Ovary (tissue), 9 donors: ENCODE results near the gene STMN1. TPM values are rescaled to one million over a fixed set of nuclear protein-coding genes. Genes with fewer than 3 reads are reported as not detected.
A peak's percentile ranks its signal among the peaks of the same experiment; 100 is the strongest.

Experiments used
- DNase-seq, 5 donors: peaks; one replicate each; pipeline ENCODE4 v3.0.0-alpha.2; 2019 to 2020
- H3K27ac ChIP-seq, 2 donors: fragments of 200-600 bp; one replicate each; pipeline versions ENCODE4 v1.5.1 to v1.8.0; 2019 to 2022
- H3K27me3 ChIP-seq: fragments of 200-600 bp; one replicate; pipeline ENCODE4 v1.8.0; 2022
- H3K36me3 ChIP-seq: fragments of 200-600 bp; sonication (generic); one replicate; pipeline ENCODE4 v1.5.1; 2019
- H3K4me1 ChIP-seq: one replicate; pipeline ENCODE4 v1.8.1; 2013; ENCODE audit warnings: mild to moderate bottlenecking, moderate library complexity; ENCODE audit not compliant: insufficient read depth
- H3K4me3 ChIP-seq: fragments of 200-600 bp; sonication (generic); one replicate; pipeline ENCODE4 v1.5.1; 2017
- H3K9me3 ChIP-seq, 2 donors: fragments of 200-600 bp in 1 of 2; sonication (generic) in 1 of 2; one replicate each; pipeline versions ENCODE4 v1.5.1 to v1.8.1; 2013 to 2019; ENCODE audit warnings: mild to moderate bottlenecking in 1 of 2, moderate library complexity in 1 of 2
- EP300 ChIP-seq: sonication (generic); formaldehyde crosslinking; IDR thresholded peaks from one replicate; pipeline ENCODE4 v1.6.1; 2017; ENCODE audit warnings: antibody characterized with exemption
- POLR2A ChIP-seq: fragments of 450-650 bp; IDR thresholded peaks from one replicate; pipeline ENCODE4 v1.6.1; 2017; ENCODE audit warnings: antibody characterized with exemption, mild to moderate bottlenecking, moderate library complexity
- WGBS, 3 donors: extraction: QIAGEN DNeasy Blood & Tissue Kit in 1 of 3; methylation state at CpG; one replicate each; pipeline versions ENCODE4 v1.1.5 to v1.1.7; 2013 to 2017; 5-methylcytosine and 5-hydroxymethylcytosine counted together
- intact Hi-C, 4 donors: fragments of 100-400 bp; cut with DNase I; formaldehyde crosslinking; loops; one replicate each; pipeline versions ENCODE4 v1.11.0 to v1.15.1; 2022 to 2023
- polyA plus RNA-seq, 2 donors: library from polyadenylated mRNA; stranded (reverse); fragments of 200-250 nt in 1 of 2; fragments of 350-450 nt in 1 of 2; fragmentation: Illumina TruSeq in 1 of 2; extraction: RNeasy Lipid Tissue Mini Kit (QIAGEN cat#74804) in 1 of 2; gene quantifications; one replicate each; pipeline ENCODE4 v1.2.3, GENCODE V29; 2013 to 2014
- total RNA-seq, 7 donors: library from RNA; depleted of rRNA in 2 of 7; stranded (reverse); fragments of >200 nt in 2 of 7; fragmentation: NEBNext Ultra II Directional in 3 of 7; extraction: Animal tissue kit (Norgen Biotek cat#: 25700) in 3 of 7; gene quantifications; one replicate each; pipeline versions ENCODE4 v1.1.0 to v1.2.4, GENCODE V29; 2016 to 2023
- TF ChIP-seq, protein P1 (sequence below), 3 donors: fragments of 450-650 bp in 2 of 3; fragments of 200-600 bp in 1 of 3; IDR thresholded peaks; one replicate each; pipeline versions ENCODE4 v1.5.1 to v1.8.0; 2016 to 2022; ENCODE audit warnings: antibody characterized with exemption in 3 of 3, mild to moderate bottlenecking in 1 of 3
- donor health status: DM: no; HTN: no; CAD: no; lungs with moderate emphysema.
- donor health status: DM: no; HTN: no; CAD: no.
- donor health status: Bipolar disorder and iron deficiency.
- donor health status: DM: yes; HTN: yes; CAD: no.
- donor health status: DM: no; HTN: no; CAD: no.
- donor health status: DM: yes; HTN: yes; CAD: no.

The STMN1 gene
- total and polyA plus RNA-seq, 9 donors, result 59.3 to 271 (median 142) TPM

DNA sequence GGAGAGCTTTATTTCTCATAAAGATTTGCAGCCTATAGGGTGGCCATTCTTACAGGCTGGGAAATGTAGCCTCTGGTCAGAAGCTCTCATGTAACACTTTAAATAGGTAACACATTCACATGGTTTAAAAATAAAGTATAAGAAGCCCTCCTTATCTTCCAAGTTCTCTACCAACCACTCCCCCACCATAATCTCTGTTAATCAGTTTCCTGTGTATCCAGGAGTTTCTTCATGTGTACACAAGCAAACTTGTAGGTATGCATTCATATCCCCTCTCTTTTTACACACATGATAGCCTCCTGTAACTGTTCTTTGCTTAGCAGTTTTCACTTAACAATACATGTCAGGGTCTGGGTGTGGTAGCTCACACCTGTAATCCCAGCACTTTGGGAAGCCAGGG lies 4.9 kb upstream of the STMN1 start:
- intact Hi-C loops, result no loop called here
- no peak for DNase-seq
- Histone ChIP-seq H3K4me1 (no peaks in the 10 kb centered on the region), H3K9me3 (no peaks in the 10 kb centered on the region), H3K4me3 (no peak overlapping the region), H3K27ac (no peak overlapping the region), H3K36me3 (no peaks in the 10 kb centered on the region), H3K27me3 (no peaks in the 10 kb centered on the region)
- TF ChIP-seq, protein P1, sequence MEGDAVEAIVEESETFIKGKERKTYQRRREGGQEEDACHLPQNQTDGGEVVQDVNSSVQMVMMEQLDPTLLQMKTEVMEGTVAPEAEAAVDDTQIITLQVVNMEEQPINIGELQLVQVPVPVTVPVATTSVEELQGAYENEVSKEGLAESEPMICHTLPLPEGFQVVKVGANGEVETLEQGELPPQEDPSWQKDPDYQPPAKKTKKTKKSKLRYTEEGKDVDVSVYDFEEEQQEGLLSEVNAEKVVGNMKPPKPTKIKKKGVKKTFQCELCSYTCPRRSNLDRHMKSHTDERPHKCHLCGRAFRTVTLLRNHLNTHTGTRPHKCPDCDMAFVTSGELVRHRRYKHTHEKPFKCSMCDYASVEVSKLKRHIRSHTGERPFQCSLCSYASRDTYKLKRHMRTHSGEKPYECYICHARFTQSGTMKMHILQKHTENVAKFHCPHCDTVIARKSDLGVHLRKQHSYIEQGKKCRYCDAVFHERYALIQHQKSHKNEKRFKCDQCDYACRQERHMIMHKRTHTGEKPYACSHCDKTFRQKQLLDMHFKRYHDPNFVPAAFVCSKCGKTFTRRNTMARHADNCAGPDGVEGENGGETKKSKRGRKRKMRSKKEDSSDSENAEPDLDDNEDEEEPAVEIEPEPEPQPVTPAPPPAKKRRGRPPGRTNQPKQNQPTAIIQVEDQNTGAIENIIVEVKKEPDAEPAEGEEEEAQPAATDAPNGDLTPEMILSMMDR (IDR thresholded peaks at IDR 0.05), result no peak
- TF ChIP-seq POLR2A (no peak), EP300 (no peak)

DNA sequence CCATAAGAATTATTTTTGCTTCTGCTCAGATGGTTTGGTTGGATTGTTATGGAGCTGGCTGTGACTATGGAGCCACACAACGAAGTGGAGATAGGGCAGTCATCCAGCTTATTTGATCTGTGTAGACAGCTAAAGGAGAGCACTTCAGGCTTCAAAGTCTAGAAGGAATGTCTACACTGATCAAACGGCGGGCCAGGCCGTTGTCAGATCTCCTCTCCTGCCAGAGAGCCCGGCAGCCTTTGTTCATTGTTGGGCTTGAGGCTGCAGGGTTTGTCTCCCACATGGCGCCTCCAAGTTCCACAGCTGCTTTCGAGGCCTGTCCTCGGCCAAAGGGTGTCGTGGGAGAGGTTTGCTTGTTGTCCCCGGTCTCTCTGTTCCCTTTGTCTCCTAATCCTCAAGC lies 2.8 kb upstream of the STMN1 start:
- H3K27ac ChIP-seq, result no peak overlapping the region
- H3K4me3 ChIP-seq, result no peak overlapping the region
- no peaks in the 10 kb centered on the region for H3K36me3 ChIP-seq
- 55 to 59% (median 58%) methylated on average over 10 of the region's 10 CpGs for WGBS, 3 donors
- TF ChIP-seq, protein P1 (IDR thresholded peaks at IDR 0.05), result no peak
- no peak for TF ChIP-seq POLR2A
- TF ChIP-seq EP300, result no peak
- H3K27me3 ChIP-seq, result no peaks in the 10 kb centered on the region
- no peaks in the 10 kb centered on the region for H3K9me3 ChIP-seq
- DNase-seq, result no peak
- H3K4me1 ChIP-seq, result no peaks in the 10 kb centered on the region
- intact Hi-C loops, result loop anchor here in 1 of 4 donors (5.0 kb wide), 1 partner anchor 88 kb away; the partner anchor contains the start of gene PAFAH2

DNA sequence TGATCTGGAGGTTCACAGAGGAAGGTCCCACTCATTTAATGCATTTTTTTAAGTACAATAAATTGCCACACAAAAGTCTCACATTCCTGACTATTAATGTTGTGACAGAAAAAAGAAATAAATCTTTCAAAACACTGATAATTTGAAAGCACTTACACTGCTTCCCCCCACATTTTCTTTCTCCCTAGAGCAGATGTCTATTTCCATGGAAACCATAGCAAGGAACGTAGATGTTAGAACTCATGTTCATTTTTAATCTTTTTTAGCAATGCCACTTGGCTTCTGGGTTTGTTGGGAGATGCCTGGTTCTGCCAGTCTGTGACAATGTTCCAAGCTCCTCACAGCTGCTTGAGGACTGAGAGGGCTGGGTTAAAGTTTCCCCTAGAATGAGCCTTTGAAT lies 1.9 kb upstream of the STMN1 start:
- 49 to 53% (median 53%) methylated on average over 1 of the region's 1 CpG for WGBS, 3 donors
- no peaks in the 10 kb centered on the region for H3K9me3 ChIP-seq
- TF ChIP-seq POLR2A, result no peak
- TF ChIP-seq EP300, result no peak
- TF ChIP-seq, protein P1 (IDR thresholded peaks at IDR 0.05), result no peak
- no peak overlapping the region for H3K27ac ChIP-seq
- no peak overlapping the region for H3K4me3 ChIP-seq
- no peaks in the 10 kb centered on the region for H3K4me1 ChIP-seq
- DNase-seq, result no peak
- H3K36me3 ChIP-seq, result no peaks in the 10 kb centered on the region
- H3K27me3 ChIP-seq, result no peaks in the 10 kb centered on the region
- intact Hi-C loops, result loop anchor here in 1 of 4 donors (5.0 kb wide), 1 partner anchor 89 kb away; the partner anchor contains the start of gene PAFAH2

DNA sequence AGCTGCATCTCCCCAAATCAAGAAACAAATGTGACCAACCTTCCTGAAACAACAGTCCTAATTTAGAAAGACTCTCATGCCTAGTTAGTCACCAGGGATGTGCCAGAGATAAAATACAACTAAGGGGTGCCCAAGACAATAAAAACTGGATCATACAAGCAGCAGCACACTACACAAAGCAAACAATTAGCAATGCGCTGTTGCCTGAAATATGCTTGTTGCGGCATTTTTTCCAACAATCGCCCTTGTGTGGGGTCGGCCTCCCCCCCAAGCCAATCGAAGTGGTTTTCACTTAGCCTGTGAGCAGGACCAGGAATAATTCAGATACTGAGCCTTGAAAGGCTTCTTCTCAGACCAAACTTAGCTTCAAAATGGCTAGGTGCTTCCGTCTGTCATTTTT lies 1.4 kb upstream of the STMN1 start:
- Histone ChIP-seq H3K36me3 (no peaks in the 10 kb centered on the region), H3K9me3 (no peaks in the 10 kb centered on the region), H3K4me3 (no peak overlapping the region), H3K27me3 (no peaks in the 10 kb centered on the region), H3K27ac (no peak overlapping the region), H3K4me1 (no peaks in the 10 kb centered on the region)
- intact Hi-C loops, result loop anchor here in 1 of 4 donors (5.0 kb wide), 1 partner anchor 90 kb away; the partner anchor contains the start of gene PAFAH2
- no peak for DNase-seq
- WGBS, 3 donors, result 84 to 87% (median 87%) methylated on average over 6 of the region's 6 CpGs
- TF ChIP-seq EP300, result no peak

DNA sequence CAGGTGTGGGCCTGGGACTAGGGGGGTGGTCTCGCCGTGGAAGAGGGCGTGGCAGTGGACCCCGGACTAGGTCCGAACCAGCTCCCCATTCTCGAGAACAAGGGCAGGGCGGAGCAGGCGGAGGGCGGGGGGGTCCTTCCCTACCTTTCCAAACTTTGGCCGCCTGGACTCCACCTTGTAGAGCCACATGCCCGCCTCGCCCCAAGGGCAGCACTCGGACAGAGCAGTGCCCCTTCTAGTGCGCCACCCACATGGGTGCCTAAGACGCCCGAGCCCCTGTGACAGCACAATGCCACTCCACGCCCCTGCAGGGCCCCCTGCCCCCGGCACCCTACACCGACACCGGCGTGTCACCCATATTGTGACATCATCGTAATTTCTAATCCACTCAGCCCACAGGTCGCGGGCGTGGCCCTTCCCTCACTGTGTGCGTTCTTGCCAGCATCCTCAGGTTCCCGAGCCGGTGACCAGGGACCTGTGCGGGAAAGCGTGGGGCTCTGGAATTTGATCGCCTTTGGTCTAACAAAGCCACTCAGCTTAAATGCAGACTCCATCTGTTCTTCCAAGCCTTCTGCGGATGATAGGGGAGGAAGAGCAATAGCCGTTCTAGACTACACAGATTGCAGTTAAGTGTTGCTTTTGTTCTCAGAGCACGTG lies 553 bp upstream of the STMN1 start:
- Histone ChIP-seq H3K27ac (no peak overlapping the region), H3K4me1 (no peaks in the 10 kb centered on the region), H3K36me3 (no peaks in the 10 kb centered on the region), H3K9me3 (no peaks in the 10 kb centered on the region), H3K27me3 (no peaks in the 10 kb centered on the region), H3K4me3 (peak overlapping the region; percentile 79)
- peak in 1 of 5 donors; percentile 41 for DNase-seq
- TF ChIP-seq POLR2A, result no peak
- TF ChIP-seq, protein P1 (IDR thresholded peaks at IDR 0.05), result no peak
- TF ChIP-seq EP300, result no peak
- WGBS, 3 donors, result 18 to 31% (median 22%) methylated on average over 31 to 34 of the region's 34 CpGs
- intact Hi-C loops, result loop anchor here in 1 of 4 donors (5.0 kb wide), 1 partner anchor 91 kb away; the partner anchor contains the start of gene PAFAH2
